Ishikawa (cell line): Measurements from ENCODE around the gene CORO1C.

Source experiments
- EP300 ChIP-seq: IDR thresholded peaks from 2 replicates; pipeline ENCODE4 v1.6.1; 2012; ENCODE audit warnings: borderline replicate concordance
- TEAD4 ChIP-seq: IDR thresholded peaks from 2 replicates; pipeline ENCODE4 v1.6.1; 2012
- YY1 ChIP-seq: IDR thresholded peaks from 2 replicates; pipeline ENCODE4 v1.6.1; 2012; ENCODE audit warnings: low read depth

GRCh38 chr12:108649669-108650068 lies 81.6 kb downstream of the CORO1C start:
- TF ChIP-seq TEAD4 (no peak), YY1 (no peak), EP300 (no peak)
